ENCODE data around the gene CALM3. TPM values are rescaled to one million over a fixed set of nuclear protein-coding genes. Genes with fewer than 3 reads are reported as not detected.

CALM3 gene
- total and polyA plus RNA-seq, 2 experiments from 2014 or later: 237 to 246 TPM

DNA sequence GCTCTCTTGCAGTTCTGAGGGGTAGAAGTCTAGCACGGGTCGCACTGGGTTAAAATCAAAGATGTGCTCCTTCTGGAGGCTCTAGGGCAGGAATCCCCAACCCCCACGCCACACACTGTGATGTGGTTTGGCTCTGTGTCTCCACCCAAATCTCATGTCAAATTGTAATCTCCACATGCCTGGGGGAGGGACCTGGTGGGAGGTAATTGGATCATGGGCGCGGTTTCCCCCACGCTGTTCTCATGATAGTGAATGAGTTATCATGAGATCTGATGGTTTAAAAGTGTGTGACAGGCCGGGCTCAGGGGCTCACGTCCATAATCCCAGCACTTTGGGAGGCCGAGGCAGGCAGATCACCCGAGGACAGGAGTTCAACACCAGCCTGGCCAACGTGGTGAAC, 26.6 kb upstream of the CALM3 start:
- Histone ChIP-seq H3K79me2 (no peaks in the 10 kb centered on the region), H2AFZ (no peak overlapping the region), H3K27ac (no peak overlapping the region), H3K36me3 (replicated peaks; ENCODE audit: insufficient read depth, low read depth) (no peaks in the 10 kb centered on the region), H3K9me3 (ENCODE audit: low read depth) (no peaks in the 10 kb centered on the region), H4K20me1 (ENCODE audit: insufficient read depth, poor library complexity, severe bottlenecking) (no peaks in the 10 kb centered on the region), H3K4me1 (ENCODE audit: insufficient read depth) (no peaks in the 10 kb centered on the region), H3K27me3 (no peaks in the 10 kb centered on the region), H3K4me3 (no peak overlapping the region), H3K9me2 (replicated peaks; ENCODE audit: insufficient read depth) (no peaks in the 10 kb centered on the region), H3K4me2 (no peak overlapping the region)
- 44% methylated on average over 11 of the region's 11 CpGs for WGBS (ENCODE audit: low lambda C conversion rate, missing lambda C conversion rate)
- TF ChIP-seq, protein P1, sequence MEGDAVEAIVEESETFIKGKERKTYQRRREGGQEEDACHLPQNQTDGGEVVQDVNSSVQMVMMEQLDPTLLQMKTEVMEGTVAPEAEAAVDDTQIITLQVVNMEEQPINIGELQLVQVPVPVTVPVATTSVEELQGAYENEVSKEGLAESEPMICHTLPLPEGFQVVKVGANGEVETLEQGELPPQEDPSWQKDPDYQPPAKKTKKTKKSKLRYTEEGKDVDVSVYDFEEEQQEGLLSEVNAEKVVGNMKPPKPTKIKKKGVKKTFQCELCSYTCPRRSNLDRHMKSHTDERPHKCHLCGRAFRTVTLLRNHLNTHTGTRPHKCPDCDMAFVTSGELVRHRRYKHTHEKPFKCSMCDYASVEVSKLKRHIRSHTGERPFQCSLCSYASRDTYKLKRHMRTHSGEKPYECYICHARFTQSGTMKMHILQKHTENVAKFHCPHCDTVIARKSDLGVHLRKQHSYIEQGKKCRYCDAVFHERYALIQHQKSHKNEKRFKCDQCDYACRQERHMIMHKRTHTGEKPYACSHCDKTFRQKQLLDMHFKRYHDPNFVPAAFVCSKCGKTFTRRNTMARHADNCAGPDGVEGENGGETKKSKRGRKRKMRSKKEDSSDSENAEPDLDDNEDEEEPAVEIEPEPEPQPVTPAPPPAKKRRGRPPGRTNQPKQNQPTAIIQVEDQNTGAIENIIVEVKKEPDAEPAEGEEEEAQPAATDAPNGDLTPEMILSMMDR (IDR thresholded peaks at IDR 0.05; ENCODE audit: poor library complexity): no peak
- no peak for TF ChIP-seq EZH2phosphoT487 (IDR thresholded peaks at IDR 0.05; ENCODE audit: low read depth, severe bottlenecking, unreplicated experiment)
- TF ChIP-seq EZH2 (IDR thresholded peaks at IDR 0.05; ENCODE audit: borderline replicate concordance): no peak
- no peak for DNase-seq (ENCODE audit: low spot score)

DNA sequence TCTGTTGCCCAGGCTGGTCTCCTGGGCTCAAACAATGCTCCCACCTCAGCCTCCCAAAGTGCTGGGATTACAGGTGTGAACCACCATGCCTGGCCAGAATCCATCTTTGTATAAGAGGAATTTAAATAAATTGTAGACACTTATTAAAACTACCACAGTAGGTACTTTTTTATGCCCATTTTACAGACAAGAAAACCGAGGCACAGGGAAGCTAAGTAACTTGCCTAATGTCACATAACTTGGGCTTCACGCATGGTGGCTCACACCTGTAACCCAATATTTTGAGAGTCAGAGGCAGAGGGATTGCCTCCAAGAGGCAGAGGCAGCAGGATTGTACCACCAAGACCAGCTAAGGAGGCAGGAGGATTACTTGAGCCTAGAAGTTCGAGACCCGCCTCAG, 22.7 kb upstream of the CALM3 start:
- no peaks in the 10 kb centered on the region for H3K36me3 ChIP-seq (replicated peaks; ENCODE audit: insufficient read depth, low read depth)
- no peaks in the 10 kb centered on the region for H3K27me3 ChIP-seq

DNA sequence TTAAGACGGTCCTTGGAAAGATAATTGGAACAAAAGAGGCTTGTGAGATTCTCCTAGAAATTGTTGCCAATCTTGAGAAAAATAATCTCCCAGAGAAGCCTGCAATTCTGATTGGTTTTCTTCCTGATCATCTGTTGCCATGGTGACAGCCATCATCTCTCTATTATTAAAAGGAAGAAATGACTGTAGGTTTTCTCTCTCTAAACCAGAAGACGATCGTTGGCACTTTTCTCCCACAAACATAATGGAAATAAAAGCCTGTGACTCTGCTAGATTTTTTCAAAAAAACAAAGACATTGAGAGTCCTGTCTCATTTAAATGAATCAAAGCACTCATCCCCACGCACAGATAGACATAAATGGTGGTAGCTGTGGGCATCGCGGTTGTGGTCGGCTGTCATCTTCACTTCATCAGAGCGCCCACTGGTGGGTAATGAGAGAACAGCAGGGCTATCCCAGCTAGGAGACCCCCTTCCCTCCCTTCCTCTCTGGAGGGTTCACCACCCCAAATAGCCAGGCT, 21.7 kb upstream of the CALM3 start:
- Histone ChIP-seq H3K4me2 (no peak overlapping the region), H3K79me2 (no peaks in the 10 kb centered on the region), H3K36me3 (replicated peaks; ENCODE audit: insufficient read depth, low read depth) (no peaks in the 10 kb centered on the region), H3K27me3 (no peaks in the 10 kb centered on the region), H3K4me1 (ENCODE audit: insufficient read depth) (no peaks in the 10 kb centered on the region), H3K9me3 (ENCODE audit: low read depth) (no peaks in the 10 kb centered on the region), H3K27ac (no peak overlapping the region), H2AFZ (no peak overlapping the region), H3K4me3 (no peak overlapping the region), H4K20me1 (ENCODE audit: insufficient read depth, poor library complexity, severe bottlenecking) (no peaks in the 10 kb centered on the region), H3K9me2 (replicated peaks; ENCODE audit: insufficient read depth) (no peaks in the 10 kb centered on the region)
- WGBS (ENCODE audit: low lambda C conversion rate, missing lambda C conversion rate): 58% methylated on average over 8 of the region's 8 CpGs
- TF ChIP-seq, protein P1 (IDR thresholded peaks at IDR 0.05; ENCODE audit: poor library complexity): peak; percentile 28
- no peak for TF ChIP-seq EZH2 (IDR thresholded peaks at IDR 0.05; ENCODE audit: borderline replicate concordance)
- no peak for TF ChIP-seq EZH2phosphoT487 (IDR thresholded peaks at IDR 0.05; ENCODE audit: low read depth, severe bottlenecking, unreplicated experiment)
- no peak for DNase-seq (ENCODE audit: low spot score)

More for the DNA sequence above, 22.7 kb upstream of the CALM3 start:
- Histone ChIP-seq H3K4me2 (no peak overlapping the region), H3K9me2 (replicated peaks; ENCODE audit: insufficient read depth) (no peaks in the 10 kb centered on the region), H2AFZ (no peak overlapping the region), H3K9me3 (ENCODE audit: low read depth) (no peaks in the 10 kb centered on the region), H3K4me3 (no peak overlapping the region), H3K79me2 (no peaks in the 10 kb centered on the region), H4K20me1 (ENCODE audit: insufficient read depth, poor library complexity, severe bottlenecking) (no peaks in the 10 kb centered on the region), H3K27ac (no peak overlapping the region), H3K4me1 (ENCODE audit: insufficient read depth) (no peaks in the 10 kb centered on the region)
- TF ChIP-seq EZH2 (IDR thresholded peaks at IDR 0.05; ENCODE audit: borderline replicate concordance): no peak
- TF ChIP-seq, protein P1 (IDR thresholded peaks at IDR 0.05; ENCODE audit: poor library complexity): no peak
- no peak for TF ChIP-seq EZH2phosphoT487 (IDR thresholded peaks at IDR 0.05; ENCODE audit: low read depth, severe bottlenecking, unreplicated experiment)
- 91% methylated on average over 4 of the region's 4 CpGs for WGBS (ENCODE audit: low lambda C conversion rate, missing lambda C conversion rate)
- no peak for DNase-seq (ENCODE audit: low spot score)
